ENCODE measurements around the gene SCTR.

DNA sequence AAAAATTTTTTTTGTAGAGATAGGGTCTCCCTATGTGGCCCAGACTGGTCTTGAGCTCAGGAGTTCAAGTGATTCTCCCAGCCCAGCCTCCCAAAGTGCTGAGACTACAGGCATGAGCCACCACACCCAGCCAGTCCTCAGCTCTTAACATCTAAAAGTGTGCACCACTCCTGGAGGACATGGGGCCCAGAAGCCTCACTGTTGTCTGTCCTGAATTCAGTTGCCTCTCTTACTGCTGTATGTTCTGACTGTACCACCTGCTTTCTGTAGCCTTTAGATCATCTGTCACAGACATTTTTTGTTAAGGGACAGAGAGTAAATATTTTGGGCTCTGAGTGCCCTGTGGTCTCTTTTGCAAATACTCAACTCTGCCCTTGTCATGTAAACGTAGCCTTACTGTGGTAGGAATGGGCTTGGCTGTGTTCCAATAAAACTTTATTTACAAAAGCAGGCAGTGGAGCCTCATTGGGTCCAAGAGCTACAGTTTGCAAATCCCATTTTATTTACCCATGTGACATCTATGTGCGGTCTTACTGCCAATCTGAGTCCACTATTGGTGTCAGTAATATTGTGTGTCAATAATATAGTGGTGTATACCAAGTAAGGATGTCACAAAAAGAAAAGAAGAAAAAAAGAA, 54.5 kb downstream of the SCTR start:
- TF ChIP-seq, protein P1, sequence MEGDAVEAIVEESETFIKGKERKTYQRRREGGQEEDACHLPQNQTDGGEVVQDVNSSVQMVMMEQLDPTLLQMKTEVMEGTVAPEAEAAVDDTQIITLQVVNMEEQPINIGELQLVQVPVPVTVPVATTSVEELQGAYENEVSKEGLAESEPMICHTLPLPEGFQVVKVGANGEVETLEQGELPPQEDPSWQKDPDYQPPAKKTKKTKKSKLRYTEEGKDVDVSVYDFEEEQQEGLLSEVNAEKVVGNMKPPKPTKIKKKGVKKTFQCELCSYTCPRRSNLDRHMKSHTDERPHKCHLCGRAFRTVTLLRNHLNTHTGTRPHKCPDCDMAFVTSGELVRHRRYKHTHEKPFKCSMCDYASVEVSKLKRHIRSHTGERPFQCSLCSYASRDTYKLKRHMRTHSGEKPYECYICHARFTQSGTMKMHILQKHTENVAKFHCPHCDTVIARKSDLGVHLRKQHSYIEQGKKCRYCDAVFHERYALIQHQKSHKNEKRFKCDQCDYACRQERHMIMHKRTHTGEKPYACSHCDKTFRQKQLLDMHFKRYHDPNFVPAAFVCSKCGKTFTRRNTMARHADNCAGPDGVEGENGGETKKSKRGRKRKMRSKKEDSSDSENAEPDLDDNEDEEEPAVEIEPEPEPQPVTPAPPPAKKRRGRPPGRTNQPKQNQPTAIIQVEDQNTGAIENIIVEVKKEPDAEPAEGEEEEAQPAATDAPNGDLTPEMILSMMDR (conservative IDR thresholded peaks at IDR 0.05; ENCODE audit: low read depth, low read length) = no peak
- no peak for TF ChIP-seq EZH2 (IDR thresholded peaks at IDR 0.05; ENCODE audit: low read length, unreplicated experiment)
- TF ChIP-seq EZH2phosphoT487 (IDR thresholded peaks at IDR 0.05; ENCODE audit: borderline replicate concordance, low read length) = no peak
